GM12878 (cell line): ENCODE measurements around the gene PTPRM.

Experiments
- TCF7 ChIP-seq: IDR thresholded peaks from 2 replicates; pipeline ENCODE4 v1.6.1; 2014; ENCODE audit warnings: antibody characterized with exemption, borderline replicate concordance
- TF ChIP-seq, protein P1 (sequence below): fragments of 450-650 bp; IDR thresholded peaks from 2 replicates; pipeline ENCODE4 v1.6.1; 2018; ENCODE audit warnings: mild to moderate bottlenecking, low read depth, moderate library complexity; ENCODE audit not compliant: partially characterized antibody

DNA sequence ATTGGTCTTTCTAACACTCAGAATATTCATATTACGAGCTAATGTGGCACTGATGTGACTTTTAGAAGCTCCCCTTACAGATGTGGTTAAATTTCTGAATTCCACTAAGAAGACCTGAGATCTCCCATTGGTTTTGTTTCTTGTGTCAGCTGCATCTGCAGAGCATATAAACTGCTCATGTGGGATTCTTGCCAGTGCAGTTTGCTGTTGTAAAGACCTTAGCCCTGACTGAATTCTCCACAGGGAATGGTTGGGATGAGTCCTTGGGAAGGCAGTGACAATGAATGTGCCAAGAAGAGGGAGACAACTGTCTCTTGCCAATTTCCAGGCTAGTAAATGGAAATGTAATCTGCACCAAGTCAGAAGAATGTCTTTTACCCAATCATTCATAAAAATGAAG lies 94.1 kb downstream of the PTPRM start:
- TF ChIP-seq TCF7: no peak
- TF ChIP-seq, protein P1, sequence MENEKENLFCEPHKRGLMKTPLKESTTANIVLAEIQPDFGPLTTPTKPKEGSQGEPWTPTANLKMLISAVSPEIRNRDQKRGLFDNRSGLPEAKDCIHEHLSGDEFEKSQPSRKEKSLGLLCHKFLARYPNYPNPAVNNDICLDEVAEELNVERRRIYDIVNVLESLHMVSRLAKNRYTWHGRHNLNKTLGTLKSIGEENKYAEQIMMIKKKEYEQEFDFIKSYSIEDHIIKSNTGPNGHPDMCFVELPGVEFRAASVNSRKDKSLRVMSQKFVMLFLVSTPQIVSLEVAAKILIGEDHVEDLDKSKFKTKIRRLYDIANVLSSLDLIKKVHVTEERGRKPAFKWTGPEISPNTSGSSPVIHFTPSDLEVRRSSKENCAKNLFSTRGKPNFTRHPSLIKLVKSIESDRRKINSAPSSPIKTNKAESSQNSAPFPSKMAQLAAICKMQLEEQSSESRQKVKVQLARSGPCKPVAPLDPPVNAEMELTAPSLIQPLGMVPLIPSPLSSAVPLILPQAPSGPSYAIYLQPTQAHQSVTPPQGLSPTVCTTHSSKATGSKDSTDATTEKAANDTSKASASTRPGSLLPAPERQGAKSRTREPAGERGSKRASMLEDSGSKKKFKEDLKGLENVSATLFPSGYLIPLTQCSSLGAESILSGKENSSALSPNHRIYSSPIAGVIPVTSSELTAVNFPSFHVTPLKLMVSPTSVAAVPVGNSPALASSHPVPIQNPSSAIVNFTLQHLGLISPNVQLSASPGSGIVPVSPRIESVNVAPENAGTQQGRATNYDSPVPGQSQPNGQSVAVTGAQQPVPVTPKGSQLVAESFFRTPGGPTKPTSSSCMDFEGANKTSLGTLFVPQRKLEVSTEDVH: no peak
